NCI-H1694 treated with DMSO at 0.1 percent for 48 hours (cell line): ENCODE measurements around the gene IL13.

Experiments
- DNase-seq: peaks from one replicate; lab custom pipeline; 2025; lab: John Stamatoyannopoulos, UW

The IL13 gene

GRCh38 chr5:132669966-132670882, 12.3 kb downstream of the IL13 start:
- DNase-seq, result no peak

- DNase-seq, result no peak
Measured at GRCh38 chr5:132671000-132671399, 13.0 kb downstream of the IL13 start.

- no peak for DNase-seq
Measured at GRCh38 chr5:132673488-132673887, 15.5 kb downstream of the IL13 start.

- DNase-seq, result no peak
Measured at GRCh38 chr5:132673939-132674630, 16.1 kb downstream of the IL13 start, which contains the start of gene IL4. Gene IL4 (plus strand): TSS chr5:132673989. CDS start chr5:132674051, 62 bp downstream.

GRCh38 chr5:132674671-132675506, 16.9 kb downstream of the IL13 start:
- no peak for DNase-seq

GRCh38 chr5:132675936-132676689, 18.1 kb downstream of the IL13 start:
- no peak for DNase-seq

GRCh38 chr5:132677191-132677590, 19.2 kb downstream of the IL13 start:
- DNase-seq, result no peak

GRCh38 chr5:132677682-132678400, 19.9 kb downstream of the IL13 start:
- DNase-seq, result no peak

- DNase-seq, result no peak
Measured at GRCh38 chr5:132678735-132679134, 20.8 kb downstream of the IL13 start.

GRCh38 chr5:132679166-132679565, 21.2 kb downstream of the IL13 start:
- no peak for DNase-seq

- DNase-seq, result no peak
Measured at GRCh38 chr5:132679717-132680380, 21.9 kb downstream of the IL13 start.

- DNase-seq, result no peak
Measured at GRCh38 chr5:132680780-132681475, 23.0 kb downstream of the IL13 start.

GRCh38 chr5:132681476-132681831, 23.5 kb downstream of the IL13 start:
- DNase-seq, result no peak

- no peak for DNase-seq
Measured at GRCh38 chr5:132681983-132682382, 24.0 kb downstream of the IL13 start.

GRCh38 chr5:132684491-132684890, 26.5 kb downstream of the IL13 start:
- DNase-seq, result no peak

- DNase-seq, result no peak
Measured at GRCh38 chr5:132684922-132685720, 27.1 kb downstream of the IL13 start.

GRCh38 chr5:132686193-132686592, 28.2 kb downstream of the IL13 start:
- DNase-seq, result no peak

GRCh38 chr5:132687995-132688394, 30.0 kb downstream of the IL13 start:
- DNase-seq, result no peak
